A549 (cell line): ENCODE data around the gene MRPL34.

Experiments
- CTCF ChIP-seq: fragments of >200 bp; sonication (Bioruptor Twin); formaldehyde crosslinking; IDR thresholded peaks from 3 replicates; pipeline ENCODE4 v1.5.1; 2016
- EHMT2 ChIP-seq: fragments of 200-600 bp; sonication (generic); IDR thresholded peaks from 2 replicates; pipeline ENCODE4 v1.6.1; 2016; ENCODE audit warnings: antibody characterized with exemption, low read depth, mild to moderate bottlenecking, moderate library complexity
- EP300 ChIP-seq, 2 experiments: fragments of >200 bp; sonication (Bioruptor Twin); formaldehyde crosslinking; IDR thresholded peaks; 2 replicates in 1 of 2; 3 replicates in 1 of 2; pipeline ENCODE4 v1.6.1; 2016 to 2017
- GATA3 ChIP-seq: IDR thresholded peaks from 2 replicates; pipeline ENCODE4 v1.6.1; 2012; ENCODE audit warnings: borderline replicate concordance
- MAZ ChIP-seq: fragments of 150-350 bp; IDR thresholded peaks from 2 replicates; pipeline ENCODE4 v1.6.1; 2014; ENCODE audit warnings: antibody characterized with exemption, low read depth, low read length, borderline replicate concordance
- MYC ChIP-seq: IDR thresholded peaks from 2 replicates; pipeline ENCODE4 v1.6.1; 2012; ENCODE audit warnings: mild to moderate bottlenecking, inconsistent platforms, low read length, improper control_type of control experiment, borderline replicate concordance
- NFE2L2 ChIP-seq: fragments of 150-350 bp; conservative IDR thresholded peaks from 2 replicates; pipeline ENCODE4 v1.6.1; 2014; ENCODE audit warnings: low read length
- POLR2A ChIP-seq: IDR thresholded peaks from 2 replicates; pipeline ENCODE4 v1.6.1; 2012; ENCODE audit warnings: mild to moderate bottlenecking, low read length
- RAD21 ChIP-seq, 2 experiments: fragments of >200 bp in 1 of 2; sonication (Bioruptor Twin) in 1 of 2; formaldehyde crosslinking in 1 of 2; IDR thresholded peaks in 1 of 2; conservative IDR thresholded peaks in 1 of 2; 2 replicates in 1 of 2; 3 replicates in 1 of 2; pipeline ENCODE4 v1.6.1; 2012 to 2018; ENCODE audit warnings: inconsistent platforms in 1 of 2
- REST ChIP-seq: fragments of 200-600 bp; sonication (generic); IDR thresholded peaks from 2 replicates; pipeline ENCODE4 v1.6.1; 2016; ENCODE audit warnings: antibody characterized with exemption, mild to moderate bottlenecking, moderate library complexity
- RFX5 ChIP-seq: fragments of 450-650 bp; IDR thresholded peaks from 2 replicates; pipeline ENCODE4 v1.7.1; 2014; ENCODE audit warnings: antibody characterized with exemption, mild to moderate bottlenecking, moderate library complexity
- RNF2 ChIP-seq: fragments of 200-600 bp; sonication (generic); IDR thresholded peaks from 2 replicates; pipeline ENCODE4 v1.6.1; 2016; ENCODE audit warnings: low read depth, mild to moderate bottlenecking, antibody characterized with exemption, moderate library complexity, borderline replicate concordance
- TF ChIP-seq, protein P1 (sequence below): IDR thresholded peaks from 2 replicates; pipeline ENCODE4 v1.6.1; 2012
- TF ChIP-seq, protein P2 (sequence below): fragments of 450-650 bp; IDR thresholded peaks from 2 replicates; pipeline ENCODE4 v1.6.1; 2014; ENCODE audit warnings: antibody characterized with exemption

DNA sequence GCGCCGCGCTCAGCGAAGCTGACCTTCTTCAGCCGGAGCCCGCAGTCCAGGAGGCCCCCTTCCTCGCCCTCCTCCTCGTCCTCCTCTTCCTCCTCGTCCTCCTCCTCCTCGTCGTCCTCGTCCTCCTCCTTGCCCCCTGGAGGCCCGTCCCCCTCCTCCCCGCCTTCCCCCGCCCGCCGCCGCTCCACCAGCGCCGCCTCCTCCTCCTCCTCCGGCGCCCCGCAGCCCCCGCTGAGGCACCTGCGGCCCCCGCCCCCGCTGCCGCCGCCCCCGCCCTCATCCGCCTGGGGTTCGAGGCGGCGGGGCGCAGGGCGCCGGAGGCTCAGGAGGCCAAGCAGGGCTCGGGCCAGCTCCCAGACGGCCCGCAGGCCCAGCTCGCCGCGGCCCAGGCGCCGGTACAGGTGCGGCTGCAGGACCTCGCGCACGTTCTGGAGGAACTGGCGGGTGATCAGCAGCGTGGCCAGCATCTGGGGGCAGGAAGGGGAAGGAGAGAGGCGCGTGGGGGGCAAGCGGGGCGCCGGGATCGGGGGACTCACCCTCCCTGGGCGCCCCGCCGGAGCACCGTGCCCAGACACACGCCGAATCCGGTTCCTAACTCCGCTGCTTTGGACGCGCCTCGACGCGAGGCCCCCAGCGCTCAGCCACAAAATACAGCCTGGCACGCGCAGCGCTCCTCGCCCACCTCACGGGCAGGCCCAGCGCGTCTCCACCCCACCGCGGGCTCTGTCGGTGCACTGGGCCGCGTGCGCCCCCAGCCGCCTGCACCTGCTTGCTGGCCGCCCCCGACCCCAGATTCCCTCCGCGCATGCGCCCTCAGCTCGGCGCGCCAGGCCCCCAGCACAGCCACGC lies 23.1 kb downstream of the MRPL34 start:
- no peak for TF ChIP-seq POLR2A
- TF ChIP-seq EP300 (IDR thresholded peaks at IDR 0.05): no peak
- no peak for TF ChIP-seq CTCF
- no peak for TF ChIP-seq RAD21 (conservative IDR thresholded peaks at IDR 0.05 in 1 of 2, IDR thresholded peaks at IDR 0.05 in 1 of 2)
- no peak for TF ChIP-seq EHMT2
- no peak for TF ChIP-seq NFE2L2
- TF ChIP-seq MYC: no peak
- no peak for TF ChIP-seq MAZ
- no peak for TF ChIP-seq RNF2
- no peak for TF ChIP-seq RFX5
- TF ChIP-seq, protein P1, sequence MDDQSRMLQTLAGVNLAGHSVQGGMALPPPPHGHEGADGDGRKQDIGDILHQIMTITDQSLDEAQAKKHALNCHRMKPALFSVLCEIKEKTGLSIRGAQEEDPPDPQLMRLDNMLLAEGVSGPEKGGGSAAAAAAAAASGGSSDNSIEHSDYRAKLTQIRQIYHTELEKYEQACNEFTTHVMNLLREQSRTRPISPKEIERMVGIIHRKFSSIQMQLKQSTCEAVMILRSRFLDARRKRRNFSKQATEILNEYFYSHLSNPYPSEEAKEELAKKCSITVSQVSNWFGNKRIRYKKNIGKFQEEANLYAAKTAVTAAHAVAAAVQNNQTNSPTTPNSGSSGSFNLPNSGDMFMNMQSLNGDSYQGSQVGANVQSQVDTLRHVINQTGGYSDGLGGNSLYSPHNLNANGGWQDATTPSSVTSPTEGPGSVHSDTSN: no peak
- TF ChIP-seq REST: no peak
- TF ChIP-seq, protein P2, sequence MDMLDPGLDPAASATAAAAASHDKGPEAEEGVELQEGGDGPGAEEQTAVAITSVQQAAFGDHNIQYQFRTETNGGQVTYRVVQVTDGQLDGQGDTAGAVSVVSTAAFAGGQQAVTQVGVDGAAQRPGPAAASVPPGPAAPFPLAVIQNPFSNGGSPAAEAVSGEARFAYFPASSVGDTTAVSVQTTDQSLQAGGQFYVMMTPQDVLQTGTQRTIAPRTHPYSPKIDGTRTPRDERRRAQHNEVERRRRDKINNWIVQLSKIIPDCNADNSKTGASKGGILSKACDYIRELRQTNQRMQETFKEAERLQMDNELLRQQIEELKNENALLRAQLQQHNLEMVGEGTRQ: no peak
- no peak for TF ChIP-seq GATA3
